Breast epithelium (tissue), 4 donors: Measurements from ENCODE around the gene TGM3. TPM values are rescaled to one million over a fixed set of nuclear protein-coding genes. Genes with fewer than 3 reads are reported as not detected.

Source experiments
- DNase-seq, 2 donors: peaks; one replicate each; pipeline ENCODE4 v3.0.0-alpha.2; 2019; ENCODE audit warnings: low spot score in 2 of 2
- H3K27ac ChIP-seq, 2 donors: fragments of 200-600 bp; sonication (generic) in 1 of 2; one replicate each; pipeline ENCODE4 v1.5.1; 2016 to 2019; ENCODE audit warnings: mild to moderate bottlenecking in 1 of 2
- H3K27me3 ChIP-seq, 2 donors: fragments of 200-600 bp; sonication (generic) in 1 of 2; one replicate each; pipeline versions ENCODE4 v1.5.1 to v1.6.0; 2017 to 2019; ENCODE audit warnings: control low read depth in 1 of 2, mild to moderate bottlenecking in 1 of 2
- H3K36me3 ChIP-seq: fragments of 200-600 bp; one replicate; pipeline ENCODE4 v1.5.1; 2019
- H3K4me1 ChIP-seq, 2 donors: fragments of 200-600 bp; sonication (generic); one replicate each; pipeline ENCODE4 v1.5.1; 2016 to 2019; ENCODE audit warnings: control low read depth in 1 of 2
- H3K4me3 ChIP-seq, 3 donors: fragments of 200-600 bp; sonication (generic); 1 replicate in 2 of 3; 2 replicates in 1 of 3; pipeline ENCODE4 v1.5.1; 2016 to 2019; ENCODE audit warnings: mild to moderate bottlenecking in 3 of 3, moderate library complexity in 2 of 3
- H3K9me3 ChIP-seq, 2 donors: fragments of 200-600 bp; sonication (generic) in 1 of 2; one replicate each; pipeline ENCODE4 v1.5.1; 2016 to 2019; ENCODE audit warnings: control low read depth in 1 of 2
- POLR2A ChIP-seq: fragments of 450-650 bp; IDR thresholded peaks from one replicate; pipeline ENCODE4 v1.6.1; 2016; ENCODE audit warnings: antibody characterized with exemption, mild to moderate bottlenecking, moderate library complexity
- POLR2AphosphoS5 ChIP-seq, 3 donors: sonication (generic); formaldehyde crosslinking; IDR thresholded peaks; one replicate each; pipeline ENCODE4 v1.6.1; 2017; ENCODE audit warnings: antibody characterized with exemption in 3 of 3
- intact Hi-C: fragments of 100-400 bp; cut with DNase I; formaldehyde crosslinking; loops from one replicate; pipeline ENCODE4 v1.15.1; 2023; ENCODE audit warnings: low total_unique reads
- total RNA-seq, 3 donors: library from RNA; depleted of rRNA; stranded (reverse); fragments of >200 nt; gene quantifications; one replicate each; pipeline ENCODE4 v1.1.0, GENCODE V29; 2016
- TF ChIP-seq, protein P1 (sequence below), 3 donors: fragments of 450-650 bp; IDR thresholded peaks; one replicate each; pipeline ENCODE4 v1.5.1; 2016 to 2017; ENCODE audit warnings: antibody characterized with exemption in 3 of 3, mild to moderate bottlenecking in 3 of 3, moderate library complexity in 3 of 3

Gene TGM3
- total RNA-seq, 3 donors from 2014 or later, result not detected

DNA sequence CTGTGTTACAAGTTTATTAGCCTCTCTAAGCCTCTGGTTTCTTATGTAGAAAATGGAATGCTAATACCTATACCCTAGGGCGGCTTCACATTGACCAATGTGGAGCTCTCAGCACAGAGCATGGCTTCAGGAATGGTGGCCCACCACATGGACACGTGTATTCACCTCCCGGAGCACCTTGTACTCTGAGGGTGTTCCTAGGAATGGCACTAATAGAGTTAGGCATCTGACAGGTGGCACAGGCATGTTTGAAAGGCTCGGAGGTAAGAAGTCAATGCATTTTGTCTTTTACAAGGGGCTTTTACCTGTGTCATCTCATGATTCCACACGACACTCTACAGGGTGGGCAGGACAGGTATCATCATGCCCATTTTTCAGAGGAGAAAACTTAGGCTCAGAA, 5.3 kb upstream of the TGM3 start:
- no peaks in the 10 kb centered on the region for H3K36me3 ChIP-seq
- no peaks in the 10 kb centered on the region for H3K4me1 ChIP-seq
- intact Hi-C loops, result no loop called here
- H3K9me3 ChIP-seq, result no peaks in the 10 kb centered on the region
- H3K27me3 ChIP-seq, result no peaks in the 10 kb centered on the region
- TF ChIP-seq POLR2AphosphoS5 (IDR thresholded peaks at IDR 0.05), result no peak
- TF ChIP-seq, protein P1, sequence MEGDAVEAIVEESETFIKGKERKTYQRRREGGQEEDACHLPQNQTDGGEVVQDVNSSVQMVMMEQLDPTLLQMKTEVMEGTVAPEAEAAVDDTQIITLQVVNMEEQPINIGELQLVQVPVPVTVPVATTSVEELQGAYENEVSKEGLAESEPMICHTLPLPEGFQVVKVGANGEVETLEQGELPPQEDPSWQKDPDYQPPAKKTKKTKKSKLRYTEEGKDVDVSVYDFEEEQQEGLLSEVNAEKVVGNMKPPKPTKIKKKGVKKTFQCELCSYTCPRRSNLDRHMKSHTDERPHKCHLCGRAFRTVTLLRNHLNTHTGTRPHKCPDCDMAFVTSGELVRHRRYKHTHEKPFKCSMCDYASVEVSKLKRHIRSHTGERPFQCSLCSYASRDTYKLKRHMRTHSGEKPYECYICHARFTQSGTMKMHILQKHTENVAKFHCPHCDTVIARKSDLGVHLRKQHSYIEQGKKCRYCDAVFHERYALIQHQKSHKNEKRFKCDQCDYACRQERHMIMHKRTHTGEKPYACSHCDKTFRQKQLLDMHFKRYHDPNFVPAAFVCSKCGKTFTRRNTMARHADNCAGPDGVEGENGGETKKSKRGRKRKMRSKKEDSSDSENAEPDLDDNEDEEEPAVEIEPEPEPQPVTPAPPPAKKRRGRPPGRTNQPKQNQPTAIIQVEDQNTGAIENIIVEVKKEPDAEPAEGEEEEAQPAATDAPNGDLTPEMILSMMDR (IDR thresholded peaks at IDR 0.05), result no peak
- TF ChIP-seq POLR2A, result no peak
- no peak overlapping the region for H3K4me3 ChIP-seq
- no peak for DNase-seq
- no peak overlapping the region for H3K27ac ChIP-seq

DNA sequence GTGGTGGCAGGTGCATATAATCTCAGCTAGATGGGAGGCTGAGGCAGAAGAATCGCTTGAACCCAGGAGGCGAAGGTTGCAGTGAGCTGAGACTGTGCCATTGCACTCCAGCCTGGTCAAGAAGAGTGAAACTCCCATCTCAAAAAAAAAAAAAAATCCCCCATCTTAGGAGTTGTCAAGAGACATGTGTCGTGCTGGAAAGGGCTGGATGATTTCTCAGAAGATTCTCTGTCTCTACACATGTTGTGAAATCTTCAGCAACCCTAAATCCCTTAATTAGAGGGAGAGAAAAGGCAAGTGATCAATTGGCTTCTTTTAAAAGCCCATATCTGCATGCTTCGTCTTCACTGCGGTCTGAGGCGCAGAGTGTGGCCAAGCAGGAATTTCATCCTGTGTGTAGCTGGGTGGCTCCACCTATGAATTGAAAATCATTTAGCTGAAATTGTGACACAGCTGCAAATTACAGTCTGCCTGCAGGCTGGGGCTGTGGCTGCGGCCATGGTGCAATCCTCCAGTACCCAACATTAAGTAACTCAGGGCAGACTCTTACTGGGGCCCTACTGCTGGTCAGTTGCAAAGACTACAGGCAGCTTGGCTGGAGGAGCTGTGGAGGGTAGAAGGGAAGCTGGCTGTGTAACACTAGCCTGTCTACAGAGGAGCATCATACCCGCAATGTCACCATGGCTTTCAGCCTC, 3.2 kb upstream of the TGM3 start:
- no peak for TF ChIP-seq POLR2A
- no peak for TF ChIP-seq POLR2AphosphoS5 (IDR thresholded peaks at IDR 0.05)
- TF ChIP-seq, protein P1 (IDR thresholded peaks at IDR 0.05), result no peak
- no peak overlapping the region for H3K27ac ChIP-seq
- DNase-seq, result no peak
- no peaks in the 10 kb centered on the region for H3K36me3 ChIP-seq
- H3K4me1 ChIP-seq, result no peaks in the 10 kb centered on the region
- H3K4me3 ChIP-seq, result no peak overlapping the region
- no peaks in the 10 kb centered on the region for H3K27me3 ChIP-seq
- no peaks in the 10 kb centered on the region for H3K9me3 ChIP-seq
- intact Hi-C loops, result no loop called here

DNA sequence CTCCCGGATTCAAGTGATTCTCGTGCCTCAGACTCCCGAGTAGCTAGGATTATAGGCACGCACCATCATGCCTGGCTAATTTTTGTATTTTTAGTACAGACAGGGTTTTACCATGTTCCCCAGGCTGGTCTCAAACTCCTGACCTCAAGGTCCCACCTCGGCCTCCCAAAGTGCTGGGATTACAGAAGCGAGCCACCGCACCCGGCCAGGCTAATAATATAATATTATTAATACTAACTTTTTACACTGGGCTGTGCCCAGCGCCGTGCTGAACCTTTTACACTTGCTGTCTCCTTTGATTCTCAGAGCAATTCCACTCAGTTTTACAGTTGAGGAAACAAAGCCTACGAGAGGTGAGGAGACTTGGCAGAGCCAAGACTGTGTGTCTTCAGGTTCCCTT, 2.3 kb upstream of the TGM3 start:
- no peak overlapping the region for H3K4me3 ChIP-seq
- no peaks in the 10 kb centered on the region for H3K36me3 ChIP-seq
- no peaks in the 10 kb centered on the region for H3K4me1 ChIP-seq
- no peak for TF ChIP-seq POLR2AphosphoS5 (IDR thresholded peaks at IDR 0.05)
- no peaks in the 10 kb centered on the region for H3K27me3 ChIP-seq
- no peak for DNase-seq
- intact Hi-C loops, result no loop called here
- no peak overlapping the region for H3K27ac ChIP-seq
- H3K9me3 ChIP-seq, result no peaks in the 10 kb centered on the region

DNA sequence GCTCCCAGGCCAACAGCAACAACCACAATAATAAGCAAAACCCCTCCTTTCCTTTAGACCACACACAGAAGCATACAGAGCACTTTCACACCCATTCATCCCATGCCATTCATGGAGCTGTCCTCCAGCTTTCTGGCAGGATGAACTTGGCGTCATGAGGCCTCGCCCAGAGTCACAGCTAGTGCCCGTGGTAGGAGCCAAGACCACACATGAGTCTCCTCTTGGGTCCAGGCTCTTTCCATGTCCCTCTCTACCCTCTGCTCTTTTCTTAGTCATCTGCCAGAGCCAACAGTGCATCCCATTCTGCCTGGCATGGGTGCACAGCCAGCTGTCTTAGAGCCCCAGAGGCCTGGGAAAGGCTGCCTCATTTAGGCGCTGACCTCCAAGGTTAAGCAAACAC, 1.8 kb upstream of the TGM3 start:
- DNase-seq, result no peak
- no peak for TF ChIP-seq POLR2AphosphoS5 (IDR thresholded peaks at IDR 0.05)
- TF ChIP-seq, protein P1 (IDR thresholded peaks at IDR 0.05), result no peak
- Histone ChIP-seq H3K4me1 (no peaks in the 10 kb centered on the region), H3K36me3 (no peaks in the 10 kb centered on the region), H3K27me3 (no peaks in the 10 kb centered on the region), H3K9me3 (no peaks in the 10 kb centered on the region), H3K27ac (no peak overlapping the region), H3K4me3 (no peak overlapping the region)
- intact Hi-C loops, result no loop called here

DNA sequence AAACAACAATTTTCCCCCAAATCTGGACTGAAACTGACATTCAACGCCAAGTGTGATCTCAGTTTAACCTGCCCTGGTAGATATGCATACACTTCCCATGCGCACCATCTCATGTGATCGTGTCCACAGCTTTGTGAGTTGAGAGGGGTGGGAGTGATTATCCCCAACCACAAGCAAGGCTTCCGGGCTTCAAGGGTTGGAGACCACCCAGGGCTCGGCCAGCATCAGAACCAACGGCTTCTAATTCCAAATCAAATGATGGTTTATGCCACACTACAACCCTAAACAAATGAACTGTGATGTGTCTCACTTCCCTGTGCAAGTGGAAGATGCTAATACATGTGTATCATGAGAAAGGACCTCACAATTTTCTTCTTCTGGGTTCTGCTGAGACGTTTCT, 515 bp upstream of the TGM3 start:
- no peak overlapping the region for H3K27ac ChIP-seq
- H3K4me3 ChIP-seq, result no peak overlapping the region
- no peak for DNase-seq
- TF ChIP-seq POLR2A (no peak), POLR2AphosphoS5 (IDR thresholded peaks at IDR 0.05) (no peak)
- TF ChIP-seq, protein P1 (IDR thresholded peaks at IDR 0.05), result no peak
- H3K4me1 ChIP-seq, result no peaks in the 10 kb centered on the region
- no peaks in the 10 kb centered on the region for H3K36me3 ChIP-seq
- H3K9me3 ChIP-seq, result no peaks in the 10 kb centered on the region
- H3K27me3 ChIP-seq, result no peaks in the 10 kb centered on the region
- intact Hi-C loops, result no loop called here
